ENCODE data around the gene DAP.

DAP gene

DNA sequence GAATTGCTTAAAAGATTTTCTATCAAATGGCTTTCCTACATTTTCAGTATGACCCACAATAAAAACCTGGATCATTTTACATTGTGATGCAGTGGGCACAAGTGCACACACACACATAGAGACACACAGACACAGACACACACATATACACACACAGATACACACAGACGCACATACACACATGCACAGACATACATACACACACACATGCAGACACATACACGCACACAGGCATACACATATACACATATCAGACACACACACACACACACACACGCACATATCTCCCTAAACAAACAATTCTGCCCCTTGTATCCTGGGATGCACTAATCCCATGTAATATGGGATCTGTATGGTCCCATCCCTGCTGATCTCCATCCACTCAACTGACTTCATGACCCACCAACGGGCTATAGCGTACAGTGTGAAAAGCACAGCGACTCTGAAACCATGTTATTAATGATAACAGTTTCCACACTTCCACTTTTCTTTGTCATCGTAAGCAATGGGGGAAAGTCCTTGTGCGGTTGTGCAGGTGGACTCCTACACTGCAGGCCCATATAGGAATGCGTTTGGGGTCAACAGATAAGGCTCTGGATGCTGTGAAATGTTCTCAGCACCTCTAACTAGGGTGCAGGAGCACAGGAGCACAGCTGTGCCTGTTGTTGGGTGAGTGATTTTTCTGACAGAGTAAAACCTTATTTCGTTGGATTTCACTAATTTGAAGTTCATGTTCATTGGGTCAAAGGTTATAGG lies 52.7 kb downstream of the DAP start:
- no peak for DNase-seq

DNA sequence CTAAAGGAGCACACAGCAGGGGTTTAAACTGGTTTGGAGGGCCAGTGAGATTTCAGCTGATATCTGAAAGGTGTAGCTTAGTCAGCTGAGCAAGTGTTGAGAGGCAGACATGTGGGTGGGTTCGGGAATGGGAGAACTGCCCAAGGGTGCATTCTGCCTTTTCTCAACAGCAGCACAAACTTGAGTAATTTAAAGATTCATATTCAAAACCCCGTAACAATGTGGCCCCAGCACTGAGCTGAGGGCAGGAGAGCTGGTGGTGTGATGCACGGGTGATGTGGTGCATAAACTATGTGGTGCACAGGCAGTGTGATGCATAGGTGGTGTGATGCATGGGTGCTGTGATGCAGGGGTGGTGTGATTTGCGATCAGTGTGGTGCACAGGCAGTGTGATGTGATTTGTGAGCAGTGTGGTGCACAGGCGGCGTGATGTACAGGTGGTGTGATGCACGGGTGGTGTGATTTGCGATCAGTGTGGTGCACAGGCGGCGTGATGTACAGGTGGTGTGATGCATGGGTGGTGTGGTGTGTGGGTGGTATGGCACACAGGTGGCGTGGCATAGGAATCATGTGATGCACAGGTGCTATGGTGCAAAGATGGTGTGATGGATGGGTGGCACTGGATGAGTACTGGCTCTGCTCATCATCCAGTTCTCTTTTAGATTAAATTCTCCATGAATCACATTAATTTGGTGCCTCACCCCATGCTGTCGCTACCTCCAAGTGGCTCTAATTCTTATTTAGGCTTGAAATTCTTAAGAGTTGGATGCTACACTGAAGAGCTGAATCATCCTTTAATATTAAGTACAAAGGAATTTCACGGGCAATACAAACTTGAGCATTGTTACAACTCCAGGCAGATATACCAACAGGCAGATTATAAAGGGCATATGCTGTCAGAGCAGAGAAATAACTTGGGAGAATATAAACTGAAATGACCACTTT lies 53.6 kb downstream of the DAP start:
- no peak for DNase-seq

DNA sequence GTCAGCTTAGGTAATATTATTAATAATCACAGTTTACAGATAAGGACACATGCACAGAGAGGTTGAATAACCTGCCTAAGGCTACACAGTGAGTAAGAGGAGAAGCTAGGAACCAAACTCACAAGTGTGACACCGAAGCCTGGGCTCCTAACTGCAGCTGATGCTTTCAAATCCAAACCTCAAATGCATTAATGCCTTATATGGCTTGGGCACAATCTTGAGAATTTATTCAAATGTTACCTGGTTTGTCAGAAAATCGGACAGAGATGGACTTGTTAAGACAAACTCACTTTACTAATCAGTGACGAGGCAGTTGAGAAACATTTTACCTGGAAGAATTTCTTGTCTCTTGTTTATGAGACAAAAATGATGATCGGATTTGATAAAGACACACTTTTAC lies 54.7 kb downstream of the DAP start:
- DNase-seq = no peak

DNA sequence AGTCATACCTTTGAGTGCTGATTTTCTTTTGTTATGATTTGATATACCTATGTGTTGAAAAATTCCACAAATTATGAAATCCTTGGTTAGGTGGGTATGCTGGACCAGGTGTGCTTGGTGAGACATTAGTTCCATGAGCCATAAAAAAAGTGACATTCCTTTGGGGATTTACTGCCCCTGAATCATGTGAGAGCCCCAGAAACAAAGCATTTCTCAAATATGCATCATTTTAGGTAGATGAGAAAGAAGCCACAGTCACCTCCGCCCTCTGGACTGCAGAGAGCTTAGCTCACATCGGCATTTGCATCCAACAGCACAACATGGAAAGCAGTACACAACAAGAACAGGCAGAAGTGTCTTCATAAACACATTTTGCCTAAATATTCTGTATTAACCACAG lies 55.3 kb downstream of the DAP start:
- DNase-seq = no peak

DNA sequence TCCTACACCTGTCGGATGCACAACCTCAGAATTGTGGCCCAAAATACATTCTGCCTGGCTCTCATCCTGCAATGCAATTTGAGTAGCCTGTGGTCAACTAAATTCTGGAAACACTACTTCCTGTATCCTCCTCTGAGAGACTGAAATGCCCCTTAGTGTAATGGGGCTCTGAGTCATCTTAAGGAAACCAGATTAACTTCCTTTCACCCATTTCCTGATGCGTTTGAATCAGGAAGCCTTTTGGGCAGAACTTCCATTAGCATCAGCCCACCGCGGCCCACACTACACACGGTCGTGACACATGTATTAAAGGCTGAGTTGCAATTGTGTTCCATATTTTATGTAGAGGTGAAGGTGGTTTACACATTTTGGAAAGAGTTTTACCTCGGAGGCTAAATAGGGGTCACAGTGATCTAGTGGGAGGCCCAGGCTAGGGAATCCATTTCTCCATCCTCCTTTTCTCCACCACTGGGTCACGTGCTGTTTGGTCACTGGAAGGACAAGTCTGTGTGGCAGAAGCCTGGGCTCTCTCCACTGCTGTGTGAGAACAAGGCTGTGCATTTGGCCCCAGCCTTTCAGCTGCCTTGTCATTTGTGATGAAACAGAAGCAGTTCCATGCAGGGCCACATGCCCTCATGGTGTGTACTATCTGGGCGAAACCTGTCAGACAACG lies 55.9 kb downstream of the DAP start:
- peak; percentile 59 for DNase-seq

DNA sequence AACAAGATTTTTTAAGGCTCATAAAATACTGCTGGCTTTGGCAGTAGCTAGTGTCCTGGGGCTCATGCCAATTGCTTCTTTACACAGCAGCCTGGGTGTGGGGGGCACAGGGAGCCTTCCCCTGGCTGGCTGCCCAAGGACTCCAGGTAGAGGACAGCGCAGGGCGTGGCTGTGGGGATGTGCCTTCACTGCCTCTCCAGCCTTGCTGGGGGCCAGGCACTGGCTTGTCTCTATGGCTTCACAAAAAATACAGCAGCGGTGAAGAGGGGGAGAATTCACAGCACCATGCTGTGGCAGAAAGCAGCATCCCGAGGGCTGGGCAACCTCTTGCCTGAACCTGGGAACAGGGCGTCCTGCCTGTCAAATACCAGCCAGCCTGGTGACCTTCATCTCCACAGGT lies 57.4 kb downstream of the DAP start:
- DNase-seq = no peak

DNA sequence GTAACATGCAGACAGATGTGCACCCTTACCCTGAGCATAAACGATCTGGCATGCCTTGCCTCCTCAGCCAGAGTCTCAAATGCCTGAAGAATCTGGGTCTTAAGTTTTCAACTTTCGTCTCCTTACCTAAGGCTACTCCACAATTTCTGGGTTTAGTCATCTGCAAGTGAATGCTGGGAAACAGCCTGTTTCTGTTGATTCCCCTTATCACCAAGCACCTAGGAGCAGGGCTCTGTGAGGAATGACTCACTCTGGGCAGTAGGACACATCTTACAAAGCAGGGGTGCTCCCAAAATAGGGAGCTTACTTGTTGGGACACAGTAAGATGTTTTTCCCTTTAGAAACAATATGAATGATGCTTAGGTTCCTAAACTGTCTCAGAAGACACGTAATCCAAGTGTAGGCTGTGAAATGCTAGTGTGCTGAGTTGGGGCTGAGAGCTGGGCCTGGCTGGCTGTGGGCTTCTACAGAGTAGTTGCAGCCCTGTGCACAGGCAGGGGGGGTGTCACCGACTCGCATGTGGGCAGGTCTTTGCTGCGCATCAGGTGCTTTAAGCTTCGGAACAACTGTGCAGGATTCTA lies 58.0 kb downstream of the DAP start:
- DNase-seq = peak; percentile 41

DNA sequence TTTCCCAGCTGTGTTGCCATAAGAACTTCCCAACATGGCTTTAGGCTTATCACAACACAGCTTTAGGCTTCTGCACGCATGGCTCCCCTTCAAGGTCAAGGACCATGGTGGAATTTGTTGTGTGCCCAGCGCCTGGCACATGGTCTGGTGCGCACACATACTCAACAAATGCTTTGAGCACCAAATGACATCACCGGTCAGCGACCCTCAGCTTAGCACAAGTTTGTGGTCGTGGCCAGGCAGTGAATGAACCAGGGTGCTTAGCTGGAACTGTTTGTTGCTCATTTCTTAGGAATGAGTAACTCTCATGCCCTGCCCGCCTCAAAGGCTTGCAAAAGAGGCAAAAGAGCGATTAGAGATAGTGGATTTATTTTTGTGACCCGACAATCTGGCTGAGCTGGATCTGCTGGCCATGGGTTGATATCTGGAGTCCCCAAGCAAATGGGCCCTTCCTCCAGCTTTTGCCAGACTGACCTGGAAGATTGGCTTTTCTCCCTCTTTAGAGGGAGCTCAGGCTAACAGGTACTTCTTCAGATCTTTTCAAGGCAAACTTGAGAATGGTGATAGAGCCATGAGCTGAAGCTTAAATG lies 58.9 kb downstream of the DAP start:
- DNase-seq = no peak

DNA sequence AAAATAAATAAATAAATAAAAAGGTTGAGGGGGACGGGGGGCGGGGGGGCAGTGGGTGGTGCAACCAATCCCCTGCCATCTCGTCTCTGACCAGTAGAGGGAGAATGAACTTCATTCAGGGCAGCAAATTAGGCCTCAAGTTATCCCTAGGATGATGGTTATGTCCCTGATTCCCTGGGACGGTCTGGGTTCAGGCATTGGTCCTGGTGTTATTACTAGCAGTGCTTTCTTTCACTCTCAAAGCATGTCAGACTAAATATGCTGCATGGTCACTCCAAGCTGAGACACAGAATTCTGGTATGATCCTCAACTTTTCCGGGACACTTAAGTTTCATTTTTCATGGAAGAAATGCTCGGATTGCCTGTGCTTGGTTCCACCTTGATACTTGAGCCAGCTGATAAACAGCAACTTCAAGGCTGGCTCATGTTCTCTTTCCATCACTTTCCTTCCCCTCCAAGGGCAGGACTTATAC lies 59.4 kb downstream of the DAP start:
- peak; percentile 68 for DNase-seq

DNA sequence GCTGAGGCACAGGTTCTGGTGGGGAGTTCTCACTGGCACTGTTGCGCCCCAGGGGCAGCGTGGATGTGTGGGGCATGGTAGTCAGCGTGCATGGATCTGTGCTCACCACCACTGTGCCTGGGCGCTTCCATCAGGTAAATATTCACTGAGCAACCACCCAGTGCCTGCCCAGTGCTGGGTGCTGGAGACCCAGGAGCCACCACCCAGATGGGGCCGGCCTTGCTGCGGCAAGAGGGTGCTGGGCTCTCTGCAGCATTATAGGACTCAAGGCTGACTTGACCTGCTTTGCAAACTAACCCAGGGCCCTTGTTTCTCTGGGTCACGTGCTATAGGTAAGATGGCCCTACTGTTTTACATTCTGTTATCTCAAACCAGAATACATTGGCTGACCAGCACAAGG lies 60.5 kb downstream of the DAP start:
- DNase-seq = no peak

DNA sequence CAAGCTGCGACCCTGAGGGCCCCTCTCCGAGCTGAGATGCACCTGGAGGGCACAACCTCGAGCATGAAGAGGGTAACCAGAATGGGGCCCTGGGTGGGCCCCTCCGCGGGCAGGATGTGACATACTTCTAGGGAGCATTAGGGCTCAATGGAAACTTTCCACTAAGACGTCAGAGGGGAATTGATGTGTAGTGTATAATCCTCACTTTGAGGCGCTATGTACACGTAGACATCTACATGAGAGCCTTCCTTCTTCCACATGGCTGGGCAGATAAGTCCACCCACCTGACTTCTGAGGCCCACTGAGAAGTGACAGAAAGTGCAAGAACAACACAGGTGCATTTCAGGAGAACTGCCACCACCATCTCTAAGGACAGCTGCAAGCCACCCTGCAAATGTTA lies 61.0 kb downstream of the DAP start:
- DNase-seq = no peak

DNA sequence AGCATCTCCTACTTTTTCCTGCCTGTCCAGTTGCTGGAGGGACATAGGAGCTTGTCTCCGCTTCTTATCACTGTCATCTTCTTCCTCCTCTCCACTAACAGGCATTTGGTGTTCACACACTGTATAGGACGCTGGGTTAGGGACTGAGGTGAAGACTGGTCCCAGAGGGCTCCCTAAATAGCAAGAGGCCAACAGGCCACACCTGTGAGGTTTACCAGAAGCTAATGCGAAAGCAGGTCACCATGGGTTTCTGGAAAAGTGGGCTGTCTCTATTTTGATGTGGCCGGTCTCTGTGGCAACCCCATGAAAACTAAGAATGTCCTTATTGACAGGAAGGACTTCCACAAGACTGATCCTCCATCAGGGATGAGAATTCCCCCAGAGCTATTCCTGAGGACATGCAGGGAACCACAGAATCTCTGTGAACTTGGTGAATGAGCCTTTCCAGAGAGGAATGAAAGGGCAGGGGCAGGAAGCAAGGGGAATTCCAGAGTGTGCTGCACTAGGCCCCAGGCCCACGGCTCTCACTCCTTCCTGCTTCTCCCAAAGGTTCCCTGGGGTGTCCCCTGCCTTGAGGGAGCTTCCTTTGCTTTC lies 61.7 kb downstream of the DAP start:
- no peak for DNase-seq

DNA sequence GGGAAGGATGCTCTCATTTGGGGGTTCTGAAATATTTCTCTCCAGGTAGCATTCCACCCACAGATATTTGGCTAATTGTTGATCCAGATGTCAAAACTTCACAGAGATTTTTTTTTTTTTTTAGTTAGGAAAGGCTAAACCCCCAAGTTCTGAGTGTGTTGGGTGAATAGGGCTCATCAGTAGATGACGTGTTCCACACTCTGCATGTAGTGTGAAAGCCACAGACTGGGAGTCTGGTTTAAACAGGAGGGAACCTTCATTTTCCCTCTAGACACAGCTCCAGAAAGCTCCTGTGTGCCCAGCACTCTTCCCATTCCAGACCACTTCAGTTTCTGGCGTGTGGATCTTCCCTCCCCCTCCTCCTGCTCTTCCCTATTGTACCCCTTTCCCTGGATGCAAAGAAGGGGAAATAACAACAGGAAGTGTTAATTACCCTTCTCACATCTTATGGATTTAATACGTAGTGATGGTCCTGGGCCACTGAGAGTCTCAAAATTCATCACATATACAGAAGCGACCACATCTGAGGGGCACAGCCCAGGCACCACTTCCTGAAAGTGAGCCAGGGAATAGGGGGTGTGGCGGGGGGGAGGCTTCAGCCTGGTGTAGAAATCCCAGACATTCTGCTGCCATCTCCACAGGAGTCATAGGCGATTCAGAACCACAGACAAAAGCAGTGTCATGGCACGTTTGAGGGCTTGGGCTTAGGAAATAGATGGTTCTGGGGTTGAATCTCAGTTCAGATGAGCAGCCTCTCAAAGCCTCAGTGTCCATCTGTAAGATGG lies 65.1 kb downstream of the DAP start:
- DNase-seq = no peak

DNA sequence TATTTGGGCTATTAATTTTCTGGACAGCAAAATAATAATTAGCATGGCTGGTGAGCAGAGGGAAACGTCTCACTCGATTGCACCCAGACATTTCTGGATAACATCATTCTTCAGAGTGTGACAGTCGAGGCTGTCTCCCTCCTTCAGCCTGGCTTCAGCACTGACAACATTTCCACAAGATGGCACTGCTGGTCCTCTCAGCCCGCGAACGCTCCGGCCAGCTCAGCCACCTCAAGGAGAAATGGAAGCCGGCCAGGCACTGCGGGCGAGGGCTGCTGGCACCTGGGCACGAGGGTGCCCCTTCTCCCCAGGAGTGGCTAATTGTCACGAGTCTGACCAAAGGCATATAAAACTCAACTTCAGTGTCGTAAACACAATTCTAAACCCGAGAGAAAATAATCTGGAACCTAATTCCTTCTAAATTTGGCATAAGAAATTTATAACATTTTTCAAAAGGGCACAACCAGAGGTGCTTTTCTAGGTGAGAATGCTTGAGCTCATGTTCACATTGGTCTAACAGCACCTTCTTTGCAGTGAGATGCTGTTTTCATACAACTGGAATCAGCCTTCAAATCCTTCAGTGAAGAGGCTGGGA lies 65.9 kb downstream of the DAP start:
- DNase-seq = peak; percentile 82

DNA sequence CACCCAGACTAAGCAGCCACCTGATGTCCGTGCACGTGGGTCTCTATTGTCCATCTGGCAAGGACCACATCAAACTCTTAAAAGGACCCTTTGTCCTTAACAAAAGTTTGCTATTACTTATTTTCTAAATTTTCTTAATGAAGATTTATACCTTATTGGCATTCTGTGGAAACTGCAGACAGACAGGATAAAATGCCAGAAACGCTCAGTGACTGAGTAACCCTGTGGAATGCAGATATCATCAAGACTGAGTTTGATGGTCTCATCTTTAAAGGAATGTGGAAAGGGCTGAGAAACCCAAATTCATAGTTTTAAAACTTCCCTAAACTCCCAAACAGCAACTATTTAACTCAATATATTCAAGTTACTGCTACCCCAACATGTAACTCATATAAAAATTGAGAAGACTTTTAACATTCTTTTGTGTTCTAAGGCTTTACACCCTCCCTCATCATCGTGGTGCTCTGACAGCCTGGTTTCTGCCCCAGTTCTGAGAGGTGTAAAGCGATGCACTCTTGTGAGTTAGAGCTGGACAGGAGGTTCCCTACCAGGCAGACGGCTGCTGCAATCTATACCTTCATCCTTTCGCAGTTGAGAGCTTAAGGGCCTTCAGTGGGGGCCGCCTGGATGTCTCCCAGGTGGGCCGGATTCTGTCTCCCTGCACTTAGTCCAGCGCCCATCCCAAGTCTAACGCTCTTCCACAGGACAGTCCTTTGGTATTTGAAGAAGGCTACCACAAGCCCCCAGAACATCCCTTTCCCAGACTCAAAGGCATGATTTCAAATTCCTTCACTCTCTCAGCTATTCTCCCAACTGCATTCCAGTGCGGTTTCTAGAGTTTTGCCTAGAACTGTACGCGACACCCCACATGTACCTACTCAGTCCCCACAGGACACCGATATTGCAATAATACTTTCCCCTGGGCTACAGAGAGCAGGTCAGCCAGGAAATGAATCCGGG lies 68.9 kb downstream of the DAP start:
- no peak for DNase-seq

DNA sequence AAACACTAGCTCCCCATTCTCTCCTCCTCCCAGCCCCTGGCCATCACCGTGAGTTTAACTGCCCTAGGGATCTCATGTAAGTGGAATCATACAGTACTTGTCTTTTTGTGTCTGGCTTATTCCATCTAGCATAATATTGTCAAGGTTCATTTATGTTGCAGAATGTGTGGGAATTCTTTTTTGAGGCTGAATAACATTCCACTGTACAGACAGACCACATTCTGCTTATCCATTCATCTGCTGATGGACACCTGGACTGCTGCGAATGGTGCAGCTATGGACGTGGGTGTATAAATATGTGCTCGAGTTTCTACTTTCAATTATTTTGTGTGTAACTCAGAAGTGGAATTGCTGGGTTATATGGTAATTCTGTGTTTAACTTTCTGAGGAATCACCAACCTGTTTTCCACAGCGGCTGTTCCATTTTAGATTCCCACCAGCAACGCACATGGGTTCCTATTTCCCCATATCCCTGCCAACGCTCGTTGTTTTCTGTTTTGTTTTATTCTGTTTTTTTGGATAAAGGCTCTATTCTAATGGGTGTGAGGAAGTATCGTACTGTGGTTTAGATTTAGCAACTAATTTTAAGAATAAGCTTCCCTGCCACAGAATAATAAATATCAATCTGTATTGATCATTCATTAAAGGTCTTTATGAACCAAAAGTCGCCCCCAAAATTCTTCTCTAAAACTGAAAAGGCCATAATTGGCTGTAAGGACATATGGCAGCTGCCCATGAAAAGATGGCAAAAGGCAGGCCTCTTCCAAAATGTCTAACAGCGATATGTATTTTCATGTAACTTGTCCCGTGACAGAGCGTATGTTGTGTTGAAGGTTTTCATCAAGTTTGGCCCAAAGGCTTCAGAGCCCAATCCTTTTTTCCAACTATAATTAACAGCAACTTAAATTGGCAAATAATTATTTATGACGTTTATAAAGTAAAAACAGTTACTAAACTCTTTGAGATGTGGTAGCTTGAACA lies 70.3 kb downstream of the DAP start:
- DNase-seq = no peak

DNA sequence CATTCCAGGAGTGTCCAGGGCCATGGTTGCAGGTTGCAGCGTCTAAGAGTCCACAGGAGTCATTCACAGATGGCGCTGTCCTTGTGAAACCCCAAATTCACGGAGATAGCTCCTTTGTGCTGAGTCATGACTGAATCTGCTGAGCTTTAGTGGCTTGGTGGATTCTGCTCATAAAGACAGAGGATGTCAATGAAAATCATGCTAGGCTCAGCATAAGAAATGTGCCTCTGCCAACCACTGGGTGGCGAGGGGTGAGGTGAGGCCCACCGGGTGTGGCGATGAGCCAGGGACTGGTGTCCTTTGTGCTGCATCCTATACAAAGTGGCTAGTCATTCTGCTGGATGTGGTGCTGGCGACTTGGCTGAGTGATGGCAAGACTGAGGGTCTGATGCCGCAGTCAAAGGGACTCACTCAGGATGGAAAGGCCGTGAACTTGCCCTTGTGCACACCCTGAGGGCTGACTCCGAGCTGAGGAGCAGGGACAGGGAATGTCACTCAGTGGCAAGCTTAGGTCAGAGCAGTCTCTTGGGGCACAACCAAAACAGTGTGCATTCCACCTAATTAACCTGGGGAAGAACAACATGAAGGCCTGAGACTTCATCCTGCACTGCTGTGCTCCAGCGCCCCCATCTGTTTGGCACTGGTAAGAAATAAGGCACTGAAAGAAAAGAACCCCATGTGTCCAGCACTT lies 71.5 kb downstream of the DAP start:
- peak; percentile 81 for DNase-seq

DNA sequence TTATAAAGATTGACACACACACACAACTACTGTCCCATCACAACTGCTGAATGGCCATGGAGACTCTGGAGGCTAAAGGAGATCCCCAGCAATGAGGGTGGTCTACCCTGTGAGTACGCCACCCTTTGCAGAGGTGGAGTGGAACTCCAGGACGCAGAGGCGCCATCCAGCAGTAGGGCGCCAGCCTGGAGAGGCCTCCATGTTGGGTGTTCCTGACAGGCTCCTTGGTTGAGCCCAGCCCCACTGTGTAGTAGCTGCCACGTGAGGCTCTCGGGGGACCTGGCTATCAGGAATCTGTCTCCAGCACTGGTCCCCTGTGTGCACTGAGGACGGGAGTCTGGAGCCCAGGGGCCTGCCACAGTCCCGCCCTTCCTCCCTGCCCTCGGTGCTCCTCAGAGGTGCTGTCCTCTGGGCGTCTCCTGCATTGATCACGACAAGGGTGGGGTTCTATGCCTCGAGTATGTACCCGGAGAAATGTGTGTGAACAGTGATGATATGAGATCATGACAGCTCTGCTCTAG lies 72.3 kb downstream of the DAP start:
- DNase-seq = no peak

All from hematopoietic multipotent progenitor cell treated with erythropoietin and hydrocortisone succinate and interleukin-3 and kit ligand, for 4 days (in vitro differentiated cells).